ENCODE measurements around the gene CCL7.

CCL7 gene

GRCh38 chr17:34230342-34230741 lies 39.7 kb upstream of the CCL7 start:
- DNase-seq (ENCODE audit: insufficient read length, low spot score) (no peak), FAIRE-seq (no peak)
- TF ChIP-seq SPI1 (IDR thresholded peaks at IDR 0.05; ENCODE audit: low read depth, low read length) = no peak
- TF ChIP-seq POLR2A (IDR thresholded peaks at IDR 0.05; ENCODE audit: low read depth, low read length) = no peak

GRCh38 chr17:34234616-34235015 lies 35.4 kb upstream of the CCL7 start:
- TF ChIP-seq PAX5 (IDR thresholded peaks at IDR 0.05; ENCODE audit: insufficient read depth, low read length, severe bottlenecking) = no peak
- TF ChIP-seq TAF1 (IDR thresholded peaks at IDR 0.05; ENCODE audit: low read depth, low read length) = no peak
- TF ChIP-seq SPI1 (IDR thresholded peaks at IDR 0.05; ENCODE audit: low read depth, low read length) = no peak
- TF ChIP-seq POLR2AphosphoS5 (IDR thresholded peaks at IDR 0.05; ENCODE audit: low read depth, low read length) = no peak
- TF ChIP-seq POLR2A (IDR thresholded peaks at IDR 0.05; ENCODE audit: low read depth, low read length) = no peak
- no peak for TF ChIP-seq POU2F2 (IDR thresholded peaks at IDR 0.05; ENCODE audit: low read depth, low read length)
- FAIRE-seq (no peak), DNase-seq (ENCODE audit: insufficient read length, low spot score) (no peak)

GRCh38 chr17:34235389-34236028 lies 34.5 kb upstream of the CCL7 start:
- FAIRE-seq = no peak
- DNase-seq (ENCODE audit: insufficient read length, low spot score) = no peak
- TF ChIP-seq POLR2A (IDR thresholded peaks at IDR 0.05; ENCODE audit: low read depth, low read length) (no peak), POU2F2 (IDR thresholded peaks at IDR 0.05; ENCODE audit: low read depth, low read length) (no peak), SPI1 (IDR thresholded peaks at IDR 0.05; ENCODE audit: low read depth, low read length) (no peak), POLR2AphosphoS5 (IDR thresholded peaks at IDR 0.05; ENCODE audit: low read depth, low read length) (no peak)

DNA sequence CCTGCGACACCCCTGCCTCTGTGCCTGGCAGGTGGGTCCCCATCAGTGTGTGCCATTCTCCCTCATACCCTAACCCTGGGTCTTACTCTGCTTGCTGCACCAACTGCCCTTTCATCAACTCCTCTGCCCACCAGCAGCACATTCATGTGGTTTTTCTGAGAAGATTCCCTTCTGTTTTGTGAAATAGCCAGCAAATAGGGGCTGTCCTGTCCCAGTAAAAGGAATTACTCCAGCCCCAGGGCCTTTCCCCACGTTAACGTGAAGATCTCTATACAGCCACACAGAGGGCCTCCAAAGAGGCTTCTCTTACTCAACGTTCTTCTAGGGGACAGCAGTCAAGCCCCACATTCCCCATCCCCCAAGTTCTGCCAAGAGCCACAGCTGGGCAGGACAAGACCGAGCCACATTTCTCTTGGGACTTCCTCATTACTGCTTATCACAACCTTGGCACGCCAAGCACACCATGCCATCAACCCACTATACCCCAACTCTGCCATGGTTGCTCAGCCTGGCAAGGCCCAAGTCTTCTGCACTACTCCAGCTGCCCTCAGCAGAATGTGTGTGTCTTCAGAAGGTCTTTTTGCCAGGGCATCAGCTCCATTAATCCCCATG lies 33.6 kb upstream of the CCL7 start:
- FAIRE-seq (no peak), DNase-seq (ENCODE audit: insufficient read length, low spot score) (no peak)
- TF ChIP-seq POLR2AphosphoS5 (IDR thresholded peaks at IDR 0.05; ENCODE audit: low read depth, low read length) (no peak), POLR2A (IDR thresholded peaks at IDR 0.05; ENCODE audit: low read depth, low read length) (no peak), PAX5 (IDR thresholded peaks at IDR 0.05; ENCODE audit: insufficient read depth, low read length, severe bottlenecking) (no peak), TAF1 (IDR thresholded peaks at IDR 0.05; ENCODE audit: low read depth, low read length) (no peak), SPI1 (IDR thresholded peaks at IDR 0.05; ENCODE audit: low read depth, low read length) (no peak), POU2F2 (IDR thresholded peaks at IDR 0.05; ENCODE audit: low read depth, low read length) (no peak)

DNA sequence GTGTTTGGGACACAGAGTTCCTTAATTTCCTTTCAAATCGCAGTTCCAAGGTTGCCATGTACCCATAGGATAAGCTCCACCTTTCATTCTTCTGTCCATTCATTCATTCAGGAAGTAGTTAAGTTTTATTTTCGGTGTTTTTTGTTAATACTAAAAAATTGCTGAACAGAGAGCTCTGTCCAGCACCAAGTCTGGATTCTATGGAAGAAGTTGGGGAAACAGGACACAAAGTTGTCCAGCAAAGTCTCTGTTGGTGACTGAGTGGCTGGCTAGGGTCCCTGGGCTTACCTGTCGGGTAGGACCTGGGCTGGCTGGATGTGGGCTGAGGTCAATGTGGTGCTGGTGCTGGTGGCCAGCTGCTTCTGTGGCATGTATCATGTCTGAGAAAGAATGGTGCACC lies 32.6 kb upstream of the CCL7 start:
- TF ChIP-seq POLR2A (IDR thresholded peaks at IDR 0.05; ENCODE audit: low read depth, low read length) (no peak), POU2F2 (IDR thresholded peaks at IDR 0.05; ENCODE audit: low read depth, low read length) (no peak), SPI1 (IDR thresholded peaks at IDR 0.05; ENCODE audit: low read depth, low read length) (no peak), TAF1 (IDR thresholded peaks at IDR 0.05; ENCODE audit: low read depth, low read length) (no peak), POLR2AphosphoS5 (IDR thresholded peaks at IDR 0.05; ENCODE audit: low read depth, low read length) (no peak), PAX5 (IDR thresholded peaks at IDR 0.05; ENCODE audit: insufficient read depth, low read length, severe bottlenecking) (no peak)
- no peak for DNase-seq (ENCODE audit: insufficient read length, low spot score)
- FAIRE-seq = no peak

GRCh38 chr17:34241062-34241461 lies 29.0 kb upstream of the CCL7 start:
- TF ChIP-seq SPI1 (IDR thresholded peaks at IDR 0.05; ENCODE audit: low read depth, low read length) = no peak
- no peak for TF ChIP-seq PAX5 (IDR thresholded peaks at IDR 0.05; ENCODE audit: insufficient read depth, low read length, severe bottlenecking)
- TF ChIP-seq POLR2AphosphoS5 (IDR thresholded peaks at IDR 0.05; ENCODE audit: low read depth, low read length) = no peak
- TF ChIP-seq POU2F2 (IDR thresholded peaks at IDR 0.05; ENCODE audit: low read depth, low read length) = no peak
- TF ChIP-seq POLR2A (IDR thresholded peaks at IDR 0.05; ENCODE audit: low read depth, low read length) = no peak
- TF ChIP-seq TAF1 (IDR thresholded peaks at IDR 0.05; ENCODE audit: low read depth, low read length) = no peak
- no peak for DNase-seq (ENCODE audit: insufficient read length, low spot score)
- no peak for FAIRE-seq

GRCh38 chr17:34242587-34243363 lies 27.2 kb upstream of the CCL7 start:
- TF ChIP-seq PAX5 (IDR thresholded peaks at IDR 0.05; ENCODE audit: insufficient read depth, low read length, severe bottlenecking) = no peak
- no peak for TF ChIP-seq POLR2A (IDR thresholded peaks at IDR 0.05; ENCODE audit: low read depth, low read length)
- no peak for TF ChIP-seq TAF1 (IDR thresholded peaks at IDR 0.05; ENCODE audit: low read depth, low read length)
- 0 out of 2 replicates have a peak, but pooled peaks have one; percentile 26 for TF ChIP-seq SPI1 (IDR thresholded peaks at IDR 0.05; ENCODE audit: low read depth, low read length)
- no peak for TF ChIP-seq POU2F2 (IDR thresholded peaks at IDR 0.05; ENCODE audit: low read depth, low read length)
- no peak for TF ChIP-seq POLR2AphosphoS5 (IDR thresholded peaks at IDR 0.05; ENCODE audit: low read depth, low read length)
- FAIRE-seq = peak; percentile 13

DNA sequence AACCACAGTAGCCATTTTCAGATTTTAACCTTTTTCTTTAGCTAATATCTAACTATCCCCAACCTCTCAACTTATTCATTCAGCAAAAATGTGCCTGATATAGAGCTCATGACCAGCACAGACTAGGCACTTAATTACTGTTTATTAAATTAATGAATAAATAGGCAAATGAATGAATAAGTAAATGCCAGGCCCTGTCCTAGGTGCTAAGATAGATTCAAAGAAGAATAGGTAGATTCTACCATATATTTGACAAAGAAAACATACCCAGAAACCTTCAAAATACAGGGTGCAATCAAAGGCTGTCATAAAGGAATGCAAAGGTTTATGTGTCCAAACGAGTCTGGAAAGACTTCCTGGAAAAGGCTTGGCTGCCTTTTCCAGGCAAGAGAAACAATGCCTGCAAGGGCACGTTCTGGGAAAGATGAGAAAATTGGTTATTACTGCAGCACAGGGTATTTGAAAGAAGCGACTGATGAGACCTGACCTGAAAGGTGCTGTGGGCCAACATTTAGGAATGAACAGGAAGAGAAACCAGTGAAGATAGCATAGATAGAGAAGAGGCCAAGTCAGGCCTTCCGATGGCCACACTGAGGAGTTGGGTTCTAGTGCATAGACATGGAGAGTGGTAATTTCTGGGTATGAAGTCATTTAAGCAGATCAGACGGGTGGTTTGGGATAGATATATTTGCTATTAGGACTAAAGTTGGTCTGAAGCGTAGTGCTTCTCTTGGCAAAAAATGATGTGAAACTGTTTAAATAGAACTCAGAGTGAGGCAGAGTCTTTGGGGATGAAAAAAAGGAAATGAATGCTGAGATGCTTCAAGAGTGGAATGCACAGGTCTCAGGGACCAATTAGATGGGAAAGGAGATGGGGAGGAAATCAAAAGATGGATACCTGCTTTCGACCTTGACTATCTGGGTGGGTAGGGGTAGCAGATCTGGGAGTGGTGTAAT lies 26.4 kb upstream of the CCL7 start:
- no peak for FAIRE-seq
- no peak for TF ChIP-seq POLR2AphosphoS5 (IDR thresholded peaks at IDR 0.05; ENCODE audit: low read depth, low read length)
- no peak for TF ChIP-seq POLR2A (IDR thresholded peaks at IDR 0.05; ENCODE audit: low read depth, low read length)
- TF ChIP-seq TAF1 (IDR thresholded peaks at IDR 0.05; ENCODE audit: low read depth, low read length) = no peak
- TF ChIP-seq POU2F2 (IDR thresholded peaks at IDR 0.05; ENCODE audit: low read depth, low read length) = no peak
- TF ChIP-seq PAX5 (IDR thresholded peaks at IDR 0.05; ENCODE audit: insufficient read depth, low read length, severe bottlenecking) = no peak
- TF ChIP-seq SPI1 (IDR thresholded peaks at IDR 0.05; ENCODE audit: low read depth, low read length) = no peak
- no peak for DNase-seq (ENCODE audit: insufficient read length, low spot score)

More at GRCh38 chr17:34242587-34243363, 27.2 kb upstream of the CCL7 start:
- DNase-seq (ENCODE audit: insufficient read length, low spot score) = no peak

All from GM12891 (cell line).